ENCODE results near the gene BBX.

Gene BBX

GRCh38 chr3:107522510-107523288 lies at the start of gene BBX:
BBX (plus strand) TSS chr3:107522962; CDS start chr3:107710461, 187,499 bp downstream.
- peak; percentile 81 for DNase-seq (ENCODE audit: low read depth)

- DNase-seq (ENCODE audit: low read depth): no peak
These were observed 46.3 kb upstream of the BBX start for GRCh38 chr3:107476462-107476861.

DNA sequence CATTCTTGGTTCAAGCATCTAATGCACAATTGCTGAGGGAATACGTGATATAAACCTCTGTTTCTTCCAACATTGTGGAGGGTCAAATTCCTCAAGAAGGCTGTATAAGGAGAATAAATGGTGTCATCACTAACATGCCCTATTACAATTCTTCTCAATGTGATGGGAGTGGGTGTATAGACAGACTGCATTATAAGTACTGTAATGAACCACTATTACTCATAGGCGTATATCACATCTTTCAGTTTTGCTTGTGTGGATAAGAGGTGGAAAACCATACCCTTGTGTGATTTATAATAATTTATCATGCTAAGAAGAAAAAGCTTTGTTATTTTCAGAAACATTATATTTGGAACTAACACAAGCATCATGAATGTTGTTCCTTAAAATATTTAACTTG lies 35.3 kb upstream of the BBX start:
- no peak for DNase-seq (ENCODE audit: low read depth)

DNA sequence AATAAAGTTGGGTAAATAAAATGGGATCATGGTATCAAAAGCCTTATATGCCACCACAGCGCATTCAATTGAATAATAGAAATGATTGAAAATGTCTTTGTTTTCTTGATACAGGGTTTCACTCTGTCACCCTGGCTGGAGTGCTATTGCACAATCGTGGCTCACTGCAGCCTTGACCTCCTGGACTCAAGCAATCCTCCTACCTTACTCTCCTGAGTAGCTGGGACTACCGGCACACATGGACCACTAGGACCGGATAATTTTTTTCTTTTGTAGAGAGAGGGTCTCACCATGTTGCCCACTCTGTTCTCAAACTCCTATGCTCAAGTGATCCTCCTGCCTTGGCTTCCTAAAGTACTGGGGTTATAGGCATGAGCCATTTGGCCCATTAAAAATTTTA lies 33.8 kb upstream of the BBX start:
- DNase-seq (ENCODE audit: low read depth): no peak

DNA sequence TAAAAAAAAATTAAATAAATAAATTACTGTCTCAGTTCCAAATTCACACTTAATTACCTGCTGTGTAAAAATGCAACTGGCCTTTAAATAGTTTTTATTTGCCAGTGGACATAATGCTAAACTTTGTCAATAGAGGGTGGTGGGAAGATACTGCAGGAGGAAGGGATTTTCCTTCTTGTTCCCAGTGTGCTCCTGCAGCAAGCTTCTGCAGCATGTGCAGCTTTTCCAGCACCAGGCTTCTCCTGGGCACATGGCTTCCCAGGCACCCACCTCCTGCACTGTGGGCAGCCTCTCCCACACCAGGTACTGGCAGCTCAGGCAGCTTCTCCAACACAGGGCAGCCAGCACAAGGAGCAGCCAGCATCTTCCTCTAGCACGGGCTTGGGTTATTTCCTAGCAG lies 29.6 kb upstream of the BBX start:
- no peak for DNase-seq (ENCODE audit: low read depth)

GRCh38 chr3:107496855-107497254 lies 25.9 kb upstream of the BBX start:
- no peak for DNase-seq (ENCODE audit: low read depth)

DNA sequence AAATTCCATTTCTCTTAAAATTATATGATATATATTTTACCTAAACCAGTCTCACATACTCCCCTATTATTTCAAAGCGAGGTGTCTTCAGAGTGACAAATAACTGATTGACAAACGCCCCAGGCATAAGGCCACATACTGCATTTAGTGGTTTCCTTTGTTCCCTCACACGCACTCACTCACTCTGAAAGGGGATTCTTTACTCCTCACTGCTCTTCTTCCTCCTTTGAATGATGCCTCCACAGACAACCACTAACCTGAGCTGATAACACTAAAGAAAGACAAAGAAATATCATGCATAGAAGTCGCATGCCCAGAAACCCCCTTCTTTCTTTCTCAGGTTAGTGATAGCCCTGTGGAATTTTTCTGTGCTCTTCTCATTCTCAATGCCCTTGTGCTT lies 24.1 kb upstream of the BBX start:
- no peak for DNase-seq (ENCODE audit: low read depth)

DNA sequence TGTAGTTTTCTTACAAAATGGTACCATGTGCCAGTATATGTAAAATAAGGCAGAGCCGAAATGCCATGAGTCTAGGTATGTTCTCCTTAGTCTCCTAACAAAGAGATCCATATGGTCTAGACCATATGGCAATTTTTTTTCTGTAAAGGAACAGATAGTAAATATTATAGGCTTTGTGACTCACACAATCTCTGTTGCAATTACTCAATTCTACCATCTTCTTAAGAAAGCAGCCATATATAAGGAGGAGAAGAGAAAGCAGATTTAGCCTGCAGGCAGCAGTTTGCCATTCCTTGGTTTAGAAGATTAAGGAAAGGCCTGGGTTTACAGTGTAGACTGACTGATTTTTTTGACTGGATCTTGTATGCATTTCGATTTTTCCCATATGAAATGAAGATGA lies 16.3 kb upstream of the BBX start:
- DNase-seq (ENCODE audit: low read depth): no peak

GRCh38 chr3:107508331-107508730 lies 14.4 kb upstream of the BBX start:
- no peak for DNase-seq (ENCODE audit: low read depth)

DNA sequence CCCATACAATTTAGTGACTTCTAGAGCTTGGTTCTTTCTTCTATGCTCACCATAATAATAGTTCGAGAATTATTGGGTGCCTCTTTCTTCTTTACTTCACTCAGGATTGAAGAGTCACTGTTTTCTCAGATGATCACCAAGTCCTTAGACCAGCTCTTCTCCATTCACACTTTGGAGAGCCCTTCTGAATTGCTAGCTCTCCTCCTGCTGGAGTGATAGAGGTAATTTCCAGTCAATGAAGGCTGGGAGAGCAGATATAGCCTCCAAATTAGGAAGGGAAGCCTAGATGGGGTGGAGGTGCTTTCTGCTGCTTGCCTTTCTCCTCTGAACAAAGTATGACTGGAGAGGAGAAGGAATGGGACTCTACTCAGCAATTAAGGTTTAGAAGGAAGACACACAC lies 10.7 kb upstream of the BBX start:
- DNase-seq (ENCODE audit: low read depth): no peak

DNA sequence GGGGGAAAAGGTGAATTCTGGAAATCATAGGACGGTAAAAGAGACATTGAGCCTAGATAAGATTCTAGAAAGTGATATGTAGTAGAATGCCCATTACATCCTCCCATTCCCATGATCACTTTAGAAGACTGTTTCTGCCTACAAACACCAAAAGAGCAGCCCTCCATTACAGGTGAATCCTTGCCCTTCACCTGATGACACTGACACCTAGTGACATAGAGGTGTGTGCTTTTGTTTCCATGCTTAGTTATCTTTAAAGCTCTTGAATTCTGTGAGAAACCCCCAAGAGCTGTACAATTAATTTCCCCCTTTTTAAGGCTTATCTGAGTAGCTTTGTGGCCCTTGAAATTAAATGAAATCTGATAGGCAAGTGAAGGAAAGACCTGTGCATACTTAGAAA lies 8.3 kb upstream of the BBX start:
- DNase-seq (ENCODE audit: low read depth): no peak

DNA sequence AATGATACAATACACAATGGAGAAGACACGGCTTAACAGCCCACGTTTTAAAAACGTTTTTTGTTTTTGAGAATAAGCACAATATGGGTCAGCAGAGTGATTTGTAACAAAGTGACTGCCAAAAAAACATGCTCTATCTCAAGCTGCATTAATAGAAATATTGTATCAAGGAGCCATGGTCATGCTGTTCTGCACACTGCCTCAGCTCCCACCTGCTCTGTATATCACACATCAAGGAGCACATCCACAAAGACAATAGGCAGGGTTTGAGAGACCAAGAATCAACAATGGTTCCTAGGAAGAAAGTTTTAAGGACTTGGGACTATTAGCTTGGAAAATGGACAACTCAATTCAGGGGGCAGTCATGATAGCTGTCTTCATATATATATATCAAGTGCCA lies 6.3 kb upstream of the BBX start:
- no peak for DNase-seq (ENCODE audit: low read depth)

GRCh38 chr3:107520535-107520934 lies 2.2 kb upstream of the BBX start:
- DNase-seq (ENCODE audit: low read depth): no peak

DNA sequence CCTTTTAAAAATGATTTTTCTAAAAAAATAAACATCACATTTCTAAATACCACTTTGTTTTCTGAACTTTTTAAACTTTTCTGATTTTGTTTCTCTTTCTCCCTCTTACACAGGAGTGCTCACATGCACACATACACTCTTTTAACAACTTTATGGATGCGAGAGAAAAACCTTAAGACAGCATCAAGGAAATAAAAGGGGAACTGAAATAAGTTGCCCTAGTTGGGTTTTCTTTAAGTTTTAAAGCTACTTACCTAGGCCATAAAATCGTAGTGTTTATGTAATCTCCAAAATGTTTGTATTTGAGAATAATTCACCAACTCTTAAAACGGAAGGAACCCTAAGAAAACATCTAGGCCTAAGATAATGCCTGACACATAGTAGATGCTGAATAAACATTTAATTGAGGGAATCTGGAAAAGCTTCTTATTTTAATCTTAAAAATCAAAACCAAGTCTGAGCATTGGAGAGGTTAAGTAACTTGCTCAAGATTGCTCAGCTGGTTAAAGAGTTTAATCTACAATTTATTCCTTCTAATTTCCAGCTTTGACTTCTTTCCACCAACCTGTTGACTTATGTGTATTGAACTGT lies 1.2 kb upstream of the BBX start:
- DNase-seq (ENCODE audit: low read depth): no peak

DNA sequence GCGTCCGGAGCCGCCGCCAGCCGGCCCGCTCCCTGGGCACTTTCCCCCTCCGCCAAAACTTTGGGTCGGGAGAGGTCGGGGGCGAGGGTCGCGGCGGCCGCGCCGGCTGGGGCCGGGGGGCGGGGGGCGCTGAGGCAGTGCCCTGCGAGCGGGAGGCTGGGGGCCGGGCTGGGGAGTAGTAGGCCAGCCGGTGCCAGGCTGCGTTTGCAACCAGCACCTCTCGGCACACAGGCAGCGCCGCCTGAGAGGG lies 452 bp downstream of the BBX start:
- no peak for DNase-seq (ENCODE audit: low read depth)

DNA sequence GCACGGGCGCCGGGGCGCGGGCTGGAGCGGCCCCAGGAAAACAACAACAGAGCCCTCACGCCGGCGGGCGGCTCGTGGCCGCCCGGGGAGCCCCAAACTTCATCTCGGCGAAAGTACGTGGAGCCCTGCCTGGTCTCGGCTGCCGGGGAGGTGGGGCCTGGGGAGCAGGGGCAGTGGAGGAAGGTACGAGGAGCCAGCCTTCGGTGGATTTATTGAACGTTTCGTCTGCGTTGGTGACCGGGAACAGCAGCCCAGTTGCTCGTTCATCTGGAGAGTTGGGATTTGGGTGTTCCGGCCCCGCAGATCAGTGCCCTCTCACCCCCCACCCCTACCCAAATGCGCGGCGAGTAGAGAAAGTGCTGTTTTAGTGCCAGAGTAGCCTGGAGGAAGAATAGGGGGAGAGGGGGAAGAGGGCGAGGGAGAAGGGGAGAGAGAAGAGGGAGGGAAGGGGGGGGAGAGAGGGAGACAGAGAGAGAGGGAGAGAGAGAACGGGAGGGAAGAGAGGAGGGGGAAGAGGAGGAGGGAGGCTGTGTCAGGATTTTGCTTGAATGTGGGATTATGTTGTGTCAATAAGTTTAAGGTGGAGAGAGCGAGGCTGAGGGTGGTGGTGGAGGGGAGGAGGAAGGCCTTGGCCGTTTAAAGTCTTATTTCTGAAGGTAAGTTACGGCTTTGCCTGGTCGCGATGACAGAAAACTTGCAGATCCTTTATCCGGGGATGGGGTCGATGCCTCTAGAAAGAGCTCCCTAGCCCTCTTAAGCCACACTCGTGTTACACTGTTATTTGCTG lies 970 bp downstream of the BBX start:
- no peak for DNase-seq (ENCODE audit: low read depth)

GRCh38 chr3:107524326-107524840 lies 1.6 kb downstream of the BBX start:
- no peak for DNase-seq (ENCODE audit: low read depth)

DNA sequence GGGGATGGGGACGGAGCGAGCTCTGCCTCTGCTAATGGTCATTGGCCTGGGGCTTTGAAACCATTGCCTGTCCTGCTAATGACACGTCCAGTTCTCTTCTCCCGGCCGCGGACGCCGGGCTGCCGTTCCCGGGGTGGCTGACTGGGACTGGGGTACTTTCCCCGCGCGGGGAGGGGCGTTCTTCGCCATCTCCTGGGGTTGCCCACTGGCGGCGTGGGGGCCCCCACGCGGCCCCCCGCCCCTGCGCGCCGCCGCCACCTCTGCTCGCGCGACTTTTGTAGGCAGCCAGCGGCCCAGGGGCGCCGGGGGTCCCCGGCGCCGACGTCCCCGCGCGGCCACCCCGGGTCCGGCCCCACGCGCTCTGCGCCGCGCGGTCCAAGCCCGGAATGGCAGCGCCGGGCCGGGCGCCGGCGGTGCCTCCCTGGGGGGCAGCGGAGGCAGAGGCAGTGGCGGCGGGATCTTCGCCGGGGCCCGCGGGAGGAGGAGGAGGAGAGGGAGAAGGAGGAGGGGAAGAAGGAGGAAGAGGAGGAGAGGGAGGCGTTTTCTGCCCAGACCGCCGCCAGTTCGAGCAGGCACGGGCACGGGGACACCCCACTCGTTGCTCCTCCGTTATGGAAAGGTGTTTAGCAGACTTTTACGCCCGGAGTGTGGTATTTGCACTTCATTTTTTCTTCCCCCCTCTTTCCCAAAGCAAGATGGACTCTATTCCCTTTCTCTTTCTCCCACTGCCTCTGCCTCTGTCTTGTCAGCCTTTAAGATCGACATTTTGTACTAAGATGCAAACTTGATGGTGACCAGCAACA lies 2.3 kb downstream of the BBX start:
- DNase-seq (ENCODE audit: low read depth): no peak

- no peak for DNase-seq (ENCODE audit: low read depth)
These were observed 3.0 kb downstream of the BBX start for GRCh38 chr3:107525644-107526305.

DNA sequence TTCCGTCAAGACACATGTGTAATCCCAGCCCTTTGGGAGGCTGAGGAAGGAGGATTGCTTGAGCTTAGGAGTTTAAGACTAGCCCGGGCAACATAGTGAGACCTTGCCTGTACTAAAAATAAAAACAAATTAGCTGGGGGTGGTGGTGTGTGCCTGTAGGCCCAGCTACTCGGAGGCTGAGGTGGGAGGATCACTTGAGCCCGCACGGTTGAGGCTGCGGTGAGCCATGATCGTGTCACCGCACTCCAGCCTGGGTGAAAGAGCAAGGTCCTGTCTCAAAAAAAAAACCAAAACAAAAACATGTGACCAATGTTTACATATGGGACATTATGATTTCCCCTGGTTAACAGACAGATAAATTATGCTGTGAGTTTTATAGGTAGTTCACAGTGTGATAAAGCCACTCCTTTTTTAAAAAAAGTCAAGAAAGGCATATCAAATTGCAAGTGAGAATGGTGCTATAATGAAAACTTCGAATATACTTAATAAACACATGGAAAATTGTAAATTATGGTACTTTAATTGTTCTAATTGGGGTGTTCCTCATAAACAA lies 9.2 kb downstream of the BBX start:
- DNase-seq (ENCODE audit: low read depth): no peak

GRCh38 chr3:107540857-107541256 lies 18.1 kb downstream of the BBX start:
- no peak for DNase-seq (ENCODE audit: low read depth)

DNA sequence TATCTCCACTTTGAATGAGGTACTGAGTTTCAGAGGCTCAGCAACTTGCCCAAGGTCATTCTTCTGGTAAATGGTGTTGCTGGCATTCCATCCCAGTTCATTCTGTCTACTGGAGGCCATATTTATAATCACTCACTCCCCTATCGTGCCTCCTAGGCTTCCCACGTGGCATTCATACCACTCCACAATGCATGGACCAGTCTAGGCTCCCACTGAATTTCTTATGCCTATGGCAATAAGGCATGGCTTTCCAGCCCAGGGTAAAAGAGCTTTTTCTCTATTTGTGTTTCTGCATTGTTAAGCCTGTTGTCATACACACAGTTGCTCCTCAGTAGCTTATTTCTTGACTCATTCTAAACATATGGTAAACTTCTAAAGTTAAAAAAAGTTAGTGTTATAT lies 19.9 kb downstream of the BBX start:
- DNase-seq (ENCODE audit: low read depth): no peak
